ENCODE data around the gene USP40.

GRCh38 chr2:233489666-233490065, 76.9 kb downstream of the USP40 start:
- TF ChIP-seq, protein P1, sequence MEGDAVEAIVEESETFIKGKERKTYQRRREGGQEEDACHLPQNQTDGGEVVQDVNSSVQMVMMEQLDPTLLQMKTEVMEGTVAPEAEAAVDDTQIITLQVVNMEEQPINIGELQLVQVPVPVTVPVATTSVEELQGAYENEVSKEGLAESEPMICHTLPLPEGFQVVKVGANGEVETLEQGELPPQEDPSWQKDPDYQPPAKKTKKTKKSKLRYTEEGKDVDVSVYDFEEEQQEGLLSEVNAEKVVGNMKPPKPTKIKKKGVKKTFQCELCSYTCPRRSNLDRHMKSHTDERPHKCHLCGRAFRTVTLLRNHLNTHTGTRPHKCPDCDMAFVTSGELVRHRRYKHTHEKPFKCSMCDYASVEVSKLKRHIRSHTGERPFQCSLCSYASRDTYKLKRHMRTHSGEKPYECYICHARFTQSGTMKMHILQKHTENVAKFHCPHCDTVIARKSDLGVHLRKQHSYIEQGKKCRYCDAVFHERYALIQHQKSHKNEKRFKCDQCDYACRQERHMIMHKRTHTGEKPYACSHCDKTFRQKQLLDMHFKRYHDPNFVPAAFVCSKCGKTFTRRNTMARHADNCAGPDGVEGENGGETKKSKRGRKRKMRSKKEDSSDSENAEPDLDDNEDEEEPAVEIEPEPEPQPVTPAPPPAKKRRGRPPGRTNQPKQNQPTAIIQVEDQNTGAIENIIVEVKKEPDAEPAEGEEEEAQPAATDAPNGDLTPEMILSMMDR (IDR thresholded peaks at IDR 0.05; ENCODE audit: low read depth, low read length) = no peak
- TF ChIP-seq MYC (IDR thresholded peaks at IDR 0.05; ENCODE audit: low read depth, low read length) = no peak

Measured in NB4 (cell line).